HepG2 (cell line): ENCODE measurements around the gene SP110. TPM values are rescaled to one million over a fixed set of nuclear protein-coding genes. Genes with fewer than 3 reads are reported as not detected.
A peak's percentile ranks its signal among the peaks of the same experiment; 100 is the strongest.

Experiments used
- BHLHE40 ChIP-seq: IDR thresholded peaks from 2 replicates; pipeline ENCODE4 v1.6.1; 2011; ENCODE audit warnings: low read length, improper control_type of control experiment
- CREB1 ChIP-seq, 2 experiments: fragments of 450-650 bp in 1 of 2; IDR thresholded peaks; 2 replicates each; pipeline ENCODE4 v1.6.1; 2016 to 2017; ENCODE audit warnings: control low read depth in 1 of 2, mild to moderate bottlenecking in 1 of 2, missing compliant biosample characterization in 1 of 2, missing genetic modification characterization in 1 of 2
- EP300 ChIP-seq, 3 experiments: sonication (generic) in 1 of 3; formaldehyde crosslinking in 1 of 3; IDR thresholded peaks; 2 replicates each; pipeline versions ENCODE4 v1.5.1 to v1.6.1; 2011 to 2020; ENCODE audit warnings: low read depth in 2 of 3, low read length in 2 of 3, borderline replicate concordance in 1 of 3, improper control_type of control experiment in 1 of 3, mild to moderate bottlenecking in 1 of 3, missing genetic modification reagents in 1 of 3, moderate library complexity in 1 of 3
- FLYWCH1 ChIP-seq: sonication (generic); formaldehyde crosslinking; IDR thresholded peaks from 2 replicates; pipeline ENCODE4 v1.8.1; 2023; ENCODE audit warnings: mild to moderate bottlenecking, missing genetic modification reagents
- GATAD2A ChIP-seq: IDR thresholded peaks from 2 replicates; pipeline ENCODE4 v1.6.1; 2016
- MIXL1 ChIP-seq: IDR thresholded peaks from 2 replicates; pipeline ENCODE4 v1.6.1; 2016
- MYNN ChIP-seq: sonication (generic); formaldehyde crosslinking; IDR thresholded peaks from 2 replicates; pipeline ENCODE4 v1.4.0; 2020; ENCODE audit warnings: mild to moderate bottlenecking, low read depth, missing genetic modification reagents
- SKI ChIP-seq: fragments of 450-650 bp; IDR thresholded peaks from one replicate; pipeline ENCODE4 v1.6.1; 2018; ENCODE audit warnings: mild to moderate bottlenecking; ENCODE audit not compliant: partially characterized antibody
- TCF7 ChIP-seq: sonication (generic); IDR thresholded peaks from 2 replicates; pipeline ENCODE4 v1.6.1; 2016; ENCODE audit warnings: antibody characterized with exemption, low read depth
- YY1 ChIP-seq: IDR thresholded peaks from 2 replicates; pipeline ENCODE4 v1.6.1; 2011; ENCODE audit warnings: low read length, low read depth, moderate library complexity, mild to moderate bottlenecking; ENCODE audit not compliant: insufficient read depth, insufficient replicate concordance
- ZNF317 ChIP-seq: sonication (generic); formaldehyde crosslinking; IDR thresholded peaks from 2 replicates; pipeline ENCODE4 v1.5.0; 2020; ENCODE audit warnings: mild to moderate bottlenecking, missing genetic modification reagents
- ZNF468 ChIP-seq: sonication (generic); formaldehyde crosslinking; IDR thresholded peaks from 2 replicates; pipeline ENCODE4 v1.8.0; 2022; ENCODE audit warnings: mild to moderate bottlenecking, moderate library complexity, missing genetic modification reagents
- ZNF501 ChIP-seq: sonication (generic); formaldehyde crosslinking; IDR thresholded peaks from 2 replicates; pipeline ENCODE4 v1.5.1; 2020; ENCODE audit warnings: mild to moderate bottlenecking, moderate library complexity, missing genetic modification reagents
- ZNF550 ChIP-seq: sonication (generic); formaldehyde crosslinking; IDR thresholded peaks from 2 replicates; pipeline ENCODE4 v1.4.0; 2020; ENCODE audit warnings: mild to moderate bottlenecking, missing genetic modification reagents, borderline replicate concordance
- ZNF674 ChIP-seq: sonication (generic); formaldehyde crosslinking; IDR thresholded peaks from 2 replicates; pipeline ENCODE4 v1.5.0; 2020; ENCODE audit warnings: low read depth, mild to moderate bottlenecking, missing genetic modification reagents
- ZNF703 ChIP-seq: sonication (generic); formaldehyde crosslinking; IDR thresholded peaks from 2 replicates; pipeline ENCODE4 v1.5.1; 2020; ENCODE audit warnings: missing genetic modification reagents, mild to moderate bottlenecking, moderate library complexity, borderline replicate concordance
- polyA plus RNA-seq, 8 experiments: library from polyadenylated mRNA; depleted of rRNA in 3 of 8; stranded (reverse) in 7 of 8; unstranded in 1 of 8; fragments of >200 nt; fragmentation: Illumina TruSeq in 4 of 8; extraction: Trizol in 4 of 8; gene quantifications; 2 replicates each; pipeline versions ENCODE4 v1.2.1 to v1.2.3, GENCODE V29; 2011 to 2016; ENCODE audit warnings: low read depth in 4 of 8, missing spikeins in 1 of 8, mixed read lengths in 1 of 8; ENCODE audit not compliant: insufficient read depth in 1 of 8
- total RNA-seq, 5 experiments: library from RNA; depleted of rRNA; stranded (reverse); fragments of >200 nt; fragmentation: Illumina TruSeq; extraction: Trizol; gene quantifications; 2 replicates each; pipeline ENCODE4 v1.2.3, GENCODE V29; 2016; ENCODE audit warnings: low read depth in 1 of 5
- TF ChIP-seq, protein P1 (sequence below): sonication (generic); formaldehyde crosslinking; IDR thresholded peaks from 2 replicates; pipeline ENCODE4 v1.5.0; 2020; ENCODE audit warnings: mild to moderate bottlenecking, missing genetic modification reagents
- TF ChIP-seq, protein P2 (sequence below): sonication (generic); formaldehyde crosslinking; IDR thresholded peaks from 2 replicates; pipeline ENCODE4 v1.4.0; 2020; ENCODE audit warnings: mild to moderate bottlenecking, missing genetic modification reagents, borderline replicate concordance
- TF ChIP-seq, protein P3 (sequence below): sonication (generic); formaldehyde crosslinking; IDR thresholded peaks from 2 replicates; pipeline ENCODE4 v1.5.0; 2020; ENCODE audit warnings: missing genetic modification reagents
- TF ChIP-seq, protein P4 (sequence below): IDR thresholded peaks from 2 replicates; pipeline ENCODE4 v1.6.1; 2012; ENCODE audit warnings: low read depth, low read length, improper control_type of control experiment

Gene SP110
- total and polyA plus RNA-seq, 2 of the 13 experiments (the other 11 are each of a cell fraction or from before 2014, with no cell fraction given), result 7.9 to 10.4 TPM

GRCh38 chr2:230129343-230129742 lies 90.4 kb downstream of the SP110 start (continued):
- no peak for TF ChIP-seq ZNF468 (CRISPR knock-in tag)
- no peak for TF ChIP-seq YY1
- TF ChIP-seq EP300 (IDR thresholded peaks at IDR 0.05; ENCODE audit: low read depth in 2 of 2, low read length in 2 of 2), result peak in 1 of 2 experiments; percentile 71; a peak in 2 of 4 replicates
- TF ChIP-seq EP300 (CRISPR knock-in tag; IDR thresholded peaks at IDR 0.05; ENCODE audit: borderline replicate concordance), result peak; percentile 46; the same call in 1 of the 2 replicates
- TF ChIP-seq ZNF703 (CRISPR knock-in tag), result no peak
- TF ChIP-seq, protein P1, sequence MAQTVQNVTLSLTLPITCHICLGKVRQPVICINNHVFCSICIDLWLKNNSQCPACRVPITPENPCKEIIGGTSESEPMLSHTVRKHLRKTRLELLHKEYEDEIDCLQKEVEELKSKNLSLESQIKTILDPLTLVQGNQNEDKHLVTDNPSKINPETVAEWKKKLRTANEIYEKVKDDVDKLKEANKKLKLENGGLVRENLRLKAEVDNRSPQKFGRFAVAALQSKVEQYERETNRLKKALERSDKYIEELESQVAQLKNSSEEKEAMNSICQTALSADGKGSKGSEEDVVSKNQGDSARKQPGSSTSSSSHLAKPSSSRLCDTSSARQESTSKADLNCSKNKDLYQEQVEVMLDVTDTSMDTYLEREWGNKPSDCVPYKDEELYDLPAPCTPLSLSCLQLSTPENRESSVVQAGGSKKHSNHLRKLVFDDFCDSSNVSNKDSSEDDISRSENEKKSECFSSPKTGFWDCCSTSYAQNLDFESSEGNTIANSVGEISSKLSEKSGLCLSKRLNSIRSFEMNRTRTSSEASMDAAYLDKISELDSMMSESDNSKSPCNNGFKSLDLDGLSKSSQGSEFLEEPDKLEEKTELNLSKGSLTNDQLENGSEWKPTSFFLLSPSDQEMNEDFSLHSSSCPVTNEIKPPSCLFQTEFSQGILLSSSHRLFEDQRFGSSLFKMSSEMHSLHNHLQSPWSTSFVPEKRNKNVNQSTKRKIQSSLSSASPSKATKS, result no peak
- TF ChIP-seq TCF7, result peak; percentile 78
- TF ChIP-seq MYNN (CRISPR knock-in tag), result no peak
- TF ChIP-seq ZNF674 (CRISPR knock-in tag), result no peak
- 0 out of 2 replicates have a peak, but pooled peaks have one; percentile 23 for TF ChIP-seq MIXL1 (CRISPR knock-in tag)
- no peak for TF ChIP-seq ZNF501 (CRISPR knock-in tag)
- peak; percentile 75 for TF ChIP-seq CREB1 (IDR thresholded peaks at IDR 0.05)
- peak; percentile 82 for TF ChIP-seq CREB1 (CRISPR knock-in tag; IDR thresholded peaks at IDR 0.05)
- TF ChIP-seq BHLHE40, result no peak
- no peak for TF ChIP-seq ZNF550 (CRISPR knock-in tag)
- no peak for TF ChIP-seq ZNF317
- TF ChIP-seq SKI, result no peak
- TF ChIP-seq, protein P2, sequence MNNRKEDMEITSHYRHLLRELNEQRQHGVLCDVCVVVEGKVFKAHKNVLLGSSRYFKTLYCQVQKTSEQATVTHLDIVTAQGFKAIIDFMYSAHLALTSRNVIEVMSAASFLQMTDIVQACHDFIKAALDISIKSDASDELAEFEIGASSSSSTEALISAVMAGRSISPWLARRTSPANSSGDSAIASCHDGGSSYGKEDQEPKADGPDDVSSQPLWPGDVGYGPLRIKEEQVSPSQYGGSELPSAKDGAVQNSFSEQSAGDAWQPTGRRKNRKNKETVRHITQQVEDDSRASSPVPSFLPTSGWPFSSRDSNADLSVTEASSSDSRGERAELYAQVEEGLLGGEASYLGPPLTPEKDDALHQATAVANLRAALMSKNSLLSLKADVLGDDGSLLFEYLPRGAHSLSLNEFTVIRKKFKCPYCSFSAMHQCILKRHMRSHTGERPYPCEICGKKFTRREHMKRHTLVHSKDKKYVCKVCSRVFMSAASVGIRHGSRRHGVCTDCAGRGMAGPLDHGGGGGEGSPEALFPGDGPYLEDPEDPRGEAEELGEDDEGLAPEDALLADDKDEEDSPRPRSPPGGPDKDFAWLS (CRISPR knock-in tag), result no peak
- TF ChIP-seq FLYWCH1 (CRISPR knock-in tag), result no peak
- peak; percentile 93 for TF ChIP-seq GATAD2A (CRISPR knock-in tag)
- TF ChIP-seq, protein P3, sequence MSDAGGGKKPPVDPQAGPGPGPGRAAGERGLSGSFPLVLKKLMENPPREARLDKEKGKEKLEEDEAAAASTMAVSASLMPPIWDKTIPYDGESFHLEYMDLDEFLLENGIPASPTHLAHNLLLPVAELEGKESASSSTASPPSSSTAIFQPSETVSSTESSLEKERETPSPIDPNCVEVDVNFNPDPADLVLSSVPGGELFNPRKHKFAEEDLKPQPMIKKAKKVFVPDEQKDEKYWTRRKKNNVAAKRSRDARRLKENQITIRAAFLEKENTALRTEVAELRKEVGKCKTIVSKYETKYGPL (CRISPR knock-in tag), result no peak
- TF ChIP-seq, protein P4, sequence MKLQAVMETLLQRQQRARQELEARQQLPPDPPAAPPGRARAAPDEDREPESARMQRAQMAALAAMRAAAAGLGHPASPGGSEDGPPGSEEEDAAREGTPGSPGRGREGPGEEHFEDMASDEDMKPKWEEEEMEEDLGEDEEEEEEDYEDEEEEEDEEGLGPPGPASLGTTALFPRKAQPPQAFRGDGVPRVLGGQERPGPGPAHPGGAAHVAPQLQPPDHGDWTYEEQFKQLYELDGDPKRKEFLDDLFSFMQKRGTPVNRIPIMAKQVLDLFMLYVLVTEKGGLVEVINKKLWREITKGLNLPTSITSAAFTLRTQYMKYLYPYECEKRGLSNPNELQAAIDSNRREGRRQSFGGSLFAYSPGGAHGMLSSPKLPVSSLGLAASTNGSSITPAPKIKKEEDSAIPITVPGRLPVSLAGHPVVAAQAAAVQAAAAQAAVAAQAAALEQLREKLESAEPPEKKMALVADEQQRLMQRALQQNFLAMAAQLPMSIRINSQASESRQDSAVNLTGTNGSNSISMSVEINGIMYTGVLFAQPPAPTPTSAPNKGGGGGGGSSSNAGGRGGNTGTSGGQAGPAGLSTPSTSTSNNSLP, result peak; percentile 80
